Panc1 (cell line): ENCODE data around the gene PYGO2. TPM values are rescaled to one million over a fixed set of nuclear protein-coding genes. Genes with fewer than 3 reads are reported as not detected.

Source experiments
- ATAC-seq: fragments of 200-7000 bp; cut with Tn5 transposase; 2 replicates; pipeline ENCODE4 v1.9.1; 2020; ENCODE audit warnings: mild to moderate bottlenecking, moderate library complexity
- Bru-seq: library from RNA; stranded (reverse); fragments of 400-500 nt; gene quantifications from one replicate; lab custom pipeline; 2021; lab: Mats Ljungman, UMichigan
- BruChase-seq, 2 experiments: library from RNA; stranded (reverse); fragments of 400-500 nt; gene quantifications; one replicate each; lab custom pipeline; 2021; lab: Mats Ljungman, UMichigan
- BruUV-seq: library from RNA; stranded (reverse); fragments of 400-500 nt; replicated peaks from 2 replicates; lab custom pipeline; 2021; lab: Mats Ljungman, UMichigan
- CTCF ChIA-PET: fragments of 300-600 bp; sonication (Branson Sonifier 250); formaldehyde crosslinking; loops from one replicate; lab custom pipeline; 2022; ENCODE audit warnings: antibody characterized with exemption; lab: Charles Lee
- POLR2A ChIA-PET: fragments of 300-600 bp; sonication (Branson Sonifier 250); formaldehyde crosslinking; loops from one replicate; lab custom pipeline; 2022; ENCODE audit warnings: antibody characterized with exemption; lab: Charles Lee
- DNase-seq: peaks from one replicate; pipeline ENCODE4 v3.0.0-alpha.2; 2010; ENCODE audit warnings: low read depth, low spot score
- H3K27ac ChIP-seq: 2 replicates; pipeline ENCODE4 v1.5.1; 2011; ENCODE audit warnings: mild to moderate bottlenecking, low read length, inconsistent platforms
- H3K27me3 ChIP-seq: fragments of 200-500 bp; sonication (Bioruptor generic); 2 replicates; pipeline ENCODE4 v1.6.0; 2014; ENCODE audit warnings: low read length, inconsistent platforms; ENCODE audit not compliant: control insufficient read depth, insufficient read depth
- H3K36me3 ChIP-seq: fragments of 200-500 bp; sonication (Bioruptor generic); 2 replicates; pipeline ENCODE4 v1.5.1; 2014; ENCODE audit warnings: inconsistent platforms, mild to moderate bottlenecking, low read length, moderate library complexity; ENCODE audit not compliant: control insufficient read depth, insufficient read depth
- H3K4me1 ChIP-seq: 2 replicates; pipeline ENCODE4 v1.5.1; 2011; ENCODE audit warnings: inconsistent platforms, mild to moderate bottlenecking, low read length, moderate library complexity; ENCODE audit not compliant: control insufficient read depth, insufficient read depth
- H3K4me3 ChIP-seq, 2 experiments: 2 replicates each; pipeline ENCODE4 v1.5.1; 2011 to 2012; ENCODE audit warnings: low read depth in 2 of 2, low read length in 2 of 2, mild to moderate bottlenecking in 2 of 2, inconsistent platforms in 1 of 2, moderate library complexity in 1 of 2
- H3K9me3 ChIP-seq: fragments of 200-500 bp; sonication (Bioruptor generic); 2 replicates; pipeline ENCODE4 v1.5.1; 2014; ENCODE audit warnings: low read depth, mild to moderate bottlenecking, inconsistent platforms, low read length, moderate library complexity; ENCODE audit not compliant: control insufficient read depth, insufficient read depth
- CTCF ChIP-seq: fragments of 450-650 bp; IDR thresholded peaks from 2 replicates; pipeline ENCODE4 v1.5.1; 2017; ENCODE audit warnings: mild to moderate bottlenecking
- POLR2AphosphoS5 ChIP-seq: IDR thresholded peaks from 2 replicates; pipeline ENCODE4 v1.6.1; 2012; ENCODE audit warnings: mild to moderate bottlenecking, low read depth, low read length, moderate library complexity
- REST ChIP-seq, 2 experiments: IDR thresholded peaks; 2 replicates each; pipeline ENCODE4 v1.6.1; 2011 to 2012; ENCODE audit warnings: low read depth in 2 of 2, control low read depth in 1 of 2, low read length in 1 of 2, mild to moderate bottlenecking in 1 of 2, moderate library complexity in 1 of 2; ENCODE audit not compliant: insufficient read depth in 1 of 2
- SIN3A ChIP-seq: IDR thresholded peaks from 2 replicates; pipeline ENCODE4 v1.6.1; 2012; ENCODE audit warnings: low read depth, mild to moderate bottlenecking, low read length, moderate library complexity, borderline replicate concordance; ENCODE audit not compliant: insufficient read depth
- TCF7L2 ChIP-seq: IDR thresholded peaks from 2 replicates; pipeline ENCODE4 v1.6.1; 2011; ENCODE audit warnings: mild to moderate bottlenecking, low read depth, low read length, inconsistent platforms
- in situ Hi-C: cut with HindIII; loops from 2 replicates; pipeline ENCODE4 v1.10.0; 2016; ENCODE audit warnings: low sequenced_read_pairs, low pct_unique_long_range_greater_than_20kb
- intact Hi-C: fragments of 100-400 bp; cut with micrococcal nuclease; formaldehyde crosslinking; loops from one replicate; pipeline ENCODE4 v1.10.0; 2022; ENCODE audit not compliant: unreplicated experiment
- long read RNA-seq: library from polyadenylated mRNA; unstranded; transcript quantifications from one replicate; pipeline ENCODE4 v2.0.0, GENCODE V29; 2021; ENCODE audit not compliant: unreplicated experiment
- polyA plus RNA-seq: library from polyadenylated mRNA; unstranded; fragments of >200 nt; gene quantifications from one replicate; pipeline ENCODE4 v1.2.1, GENCODE V29; 2012; ENCODE audit warnings: missing spikeins; ENCODE audit not compliant: insufficient read length
- total RNA-seq: library from RNA; stranded (reverse); gene quantifications from one replicate; pipeline ENCODE4 v1.2.1, GENCODE V29; 2021; ENCODE audit not compliant: unreplicated experiment

PYGO2 gene
- total RNA-seq (41.1 TPM), Bru-seq, nascent RNA (percentile 84 among the genes with signal in this experiment), BruChase-seq, experiment 1, labeled RNA remaining after a 2-hour chase (percentile 98 among the genes with signal in this experiment), BruChase-seq, experiment 2, labeled RNA remaining after a 6-hour chase (percentile 94 among the genes with signal in this experiment)
- 27.3 TPM for polyA plus RNA-seq
- long read RNA-seq, transcript PYGO2-202 (3 exons, 3,146 nt) = major isoform, 30 of 75 reads
- long read RNA-seq, partial matches to known transcripts = 7 of 75 reads
- long read RNA-seq, other reads (novel, unspliced or antisense) = 37 of 75 reads

GRCh38 chr1:154961207-154962155, at the start of gene PYGO2:
Gene PYGO2 (minus strand): TSS chr1:154961782. CDS start chr1:154961576, 206 bp downstream.
- Histone ChIP-seq H3K4me1 (peaks cover 38% of the 10 kb centered on the region), H3K27me3 (no peaks in the 10 kb centered on the region), H3K4me3 (peak within 1 kb of the TSS; percentile 64 to 66), H3K9me3 (no peaks in the 10 kb centered on the region), H3K36me3 (peaks cover 15% of the 10 kb centered on the region), H3K27ac (peak within 1 kb of the TSS; percentile 96)
- TF ChIP-seq TCF7L2 (no peak), SIN3A (0 out of 2 replicates have a peak, but pooled peaks have one; percentile 31), REST (IDR thresholded peaks at IDR 0.05; ENCODE audit: insufficient read depth in 1 of 2, low read depth in 2 of 2, low read length in 1 of 2) (no peak), CTCF (peak; percentile 91; the same call in 1 of the 2 replicates), POLR2AphosphoS5 (peak; percentile 94)
- CTCF ChIA-PET = interaction anchor here (0.6 to 0.9 kb wide), 2 partner anchors 9 to 51 kb away, joined by 3 to 4 read pairs; partner anchors contain the start of gene SHC1
- DNase-seq (no peak), ATAC-seq (peak; percentile 86)
- BruUV-seq = no TSS peak
- intact Hi-C loops (no loop called here), in situ Hi-C loops (no loop called here)
- POLR2A ChIA-PET = interaction anchor here (0.9 to 1.2 kb wide), 2 partner anchors 9 to 24 kb away, joined by 3 to 4 read pairs; partner anchors contain the start of gene SHC1

- 0 out of 2 replicates have a peak, but pooled peaks cover 4% of the 10 kb centered on the region for H3K36me3 ChIP-seq
- no peaks in the 10 kb centered on the region for H3K9me3 ChIP-seq
- no peaks in the 10 kb centered on the region for H3K27me3 ChIP-seq
- TF ChIP-seq TCF7L2 = no peak
- no peak for TF ChIP-seq POLR2AphosphoS5
- no peak for TF ChIP-seq SIN3A
- no peak for TF ChIP-seq REST (IDR thresholded peaks at IDR 0.05; ENCODE audit: insufficient read depth in 1 of 2, low read depth in 2 of 2, low read length in 1 of 2)
- no peak for TF ChIP-seq CTCF
- ATAC-seq = no peak
- no peak overlapping the region for H3K4me3 ChIP-seq
- DNase-seq = no peak
- in situ Hi-C loops = no loop called here
- H3K27ac ChIP-seq = no peak overlapping the region
- peaks cover 37% of the 10 kb centered on the region for H3K4me1 ChIP-seq
- ChIA-PET CTCF (interaction anchor here (0.7 kb wide), 1 partner anchor 40 kb away, joined by 3 read pairs; the partner anchor contains the start of gene SHC1), POLR2A (no interaction called here)
- BruUV-seq = no TSS peak
- intact Hi-C loops = no loop called here
Observed at GRCh38 chr1:155011004-155011416, 49.4 kb upstream of the PYGO2 start.
